GM19240 (cell line): ENCODE results near the gene ZNF281.
"Not testable (repeated sequence)": the region's sequence is repeated elsewhere in the genome, so short reads cannot be mapped to it uniquely, and the experiment has no call there.

Experiments used
- DNase-seq: peaks from one replicate; pipeline ENCODE4 v3.0.0; 2011; ENCODE audit warnings: low spot score; ENCODE audit not compliant: insufficient read length

Gene ZNF281

GRCh38 chr1:200409761-200410565, at the start of gene ZNF281:
Gene ZNF281 (minus strand): TSS chr1:200410036. CDS start chr1:200409705, 331 bp downstream.
- peak; percentile 72 for DNase-seq

- no peak for DNase-seq
Measured at GRCh38 chr1:200458780-200459179, 48.9 kb upstream of the ZNF281 start.

GRCh38 chr1:200457810-200458209, 48.0 kb upstream of the ZNF281 start:
- no peak for DNase-seq

GRCh38 chr1:200454425-200454824, 44.6 kb upstream of the ZNF281 start:
- no peak for DNase-seq

GRCh38 chr1:200453553-200453905, 43.7 kb upstream of the ZNF281 start:
- no peak for DNase-seq

- no peak for DNase-seq
Measured at GRCh38 chr1:200452850-200453552, 43.2 kb upstream of the ZNF281 start.

- DNase-seq = peak; percentile 22
Measured at GRCh38 chr1:200448034-200448762, 38.4 kb upstream of the ZNF281 start.

GRCh38 chr1:200445213-200445612, 35.4 kb upstream of the ZNF281 start:
- no peak for DNase-seq

GRCh38 chr1:200444478-200444877, 34.6 kb upstream of the ZNF281 start:
- no peak for DNase-seq

GRCh38 chr1:200443860-200444259, 34.0 kb upstream of the ZNF281 start:
- no peak for DNase-seq

GRCh38 chr1:200442537-200443156, 32.8 kb upstream of the ZNF281 start:
- DNase-seq = no peak

- DNase-seq = no peak
Measured at GRCh38 chr1:200442023-200442422, 32.2 kb upstream of the ZNF281 start.

- DNase-seq = no peak
Measured at GRCh38 chr1:200438911-200439310, 29.1 kb upstream of the ZNF281 start.

- DNase-seq = not testable (repeated sequence)
Measured at GRCh38 chr1:200438413-200438812, 28.6 kb upstream of the ZNF281 start.

GRCh38 chr1:200437556-200438203, 27.8 kb upstream of the ZNF281 start:
- DNase-seq = no peak

GRCh38 chr1:200437088-200437487, 27.3 kb upstream of the ZNF281 start:
- no peak for DNase-seq

- DNase-seq = no peak
Measured at GRCh38 chr1:200436436-200436835, 26.6 kb upstream of the ZNF281 start.

GRCh38 chr1:200435200-200435780, 25.5 kb upstream of the ZNF281 start:
- DNase-seq = no peak

GRCh38 chr1:200433586-200433985, 23.8 kb upstream of the ZNF281 start:
- DNase-seq = no peak

GRCh38 chr1:200432586-200432985, 22.8 kb upstream of the ZNF281 start:
- DNase-seq = no peak
